ENCODE measurements around the gene TBC1D5. TPM values are rescaled to one million over a fixed set of nuclear protein-coding genes. Genes with fewer than 3 reads are reported as not detected.
"Not testable (repeated sequence)": the region's sequence is repeated elsewhere in the genome, so short reads cannot be mapped to it uniquely, and the experiment has no call there.

The TBC1D5 gene
- total RNA-seq, 1 experiment from 2014 or later = 26.1 TPM

DNA sequence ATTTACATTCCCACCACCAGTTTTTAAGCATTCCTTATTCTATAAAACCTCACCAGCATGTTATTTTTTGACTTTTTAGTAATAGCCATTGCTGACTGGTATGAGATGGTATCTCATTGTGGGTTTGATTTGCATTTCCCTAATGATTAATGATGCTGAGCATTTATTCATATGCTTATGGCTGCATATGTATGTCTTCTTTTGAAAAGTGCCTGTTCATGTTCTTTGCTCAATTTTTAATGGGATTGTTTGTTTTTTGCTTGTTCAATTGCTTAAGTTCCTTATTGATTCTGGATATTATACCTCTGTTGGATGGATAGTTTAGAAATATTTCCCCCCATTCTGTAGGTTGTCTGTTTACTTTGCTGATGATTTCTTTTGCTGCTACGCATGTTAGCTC lies 16.1 kb downstream of the TBC1D5 start:
- POLR2A ChIA-PET = no interaction called here
- Mint-ChIP-seq H3K36me3 (peaks cover 28% of the 10 kb centered on the region), H3K27me3 (ENCODE audit: low read depth) (no peaks in the 10 kb centered on the region), H3K27ac (no peak overlapping the region), H3K4me1 (peaks cover 5% of the 10 kb centered on the region), H3K4me3 (no peak overlapping the region), H3K9me3 (peaks cover 18% of the 10 kb centered on the region)
- TF ChIP-seq ETV6 (CRISPR knock-in tag; IDR thresholded peaks at IDR 0.05) = no peak
- TF ChIP-seq, protein P1, sequence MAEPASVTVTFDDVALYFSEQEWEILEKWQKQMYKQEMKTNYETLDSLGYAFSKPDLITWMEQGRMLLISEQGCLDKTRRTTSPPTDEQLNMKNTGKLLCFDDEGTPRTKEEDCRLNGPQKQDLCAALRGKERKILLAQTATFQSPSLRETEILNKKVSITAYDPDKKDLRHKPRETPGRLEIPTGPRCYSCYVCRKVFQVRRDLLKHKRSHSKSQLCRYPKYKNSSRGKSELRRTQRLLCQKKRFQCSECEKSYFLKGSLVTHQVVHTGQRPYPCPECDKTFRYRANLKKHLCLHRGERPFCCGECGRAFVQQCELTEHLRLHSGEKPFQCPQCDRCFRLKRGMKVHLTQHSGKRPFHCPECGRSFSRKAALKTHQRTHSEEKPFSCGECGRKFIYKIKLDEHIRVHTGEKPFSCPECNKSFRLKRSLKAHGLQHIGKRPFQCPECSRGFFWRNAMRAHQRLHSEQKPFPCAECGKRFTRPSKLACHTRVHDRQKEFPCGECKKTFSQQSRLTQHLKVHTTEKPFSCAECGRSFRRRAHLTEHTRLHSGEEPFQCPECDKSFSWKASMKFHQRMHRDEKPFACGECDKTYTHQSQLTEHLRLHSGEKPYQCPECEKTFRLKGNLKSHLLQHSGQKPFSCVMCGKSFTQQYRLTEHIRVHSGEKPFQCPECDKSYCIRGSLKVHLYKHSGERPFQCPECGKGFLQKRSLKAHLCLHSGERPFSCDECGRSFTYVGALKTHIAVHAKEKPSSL (CRISPR knock-in tag; conservative IDR thresholded peaks at IDR 0.05) = no peak
- TF ChIP-seq OVOL2 (CRISPR knock-in tag; IDR thresholded peaks at IDR 0.05; ENCODE audit: borderline replicate concordance) = no peak
- TF ChIP-seq, protein P2, sequence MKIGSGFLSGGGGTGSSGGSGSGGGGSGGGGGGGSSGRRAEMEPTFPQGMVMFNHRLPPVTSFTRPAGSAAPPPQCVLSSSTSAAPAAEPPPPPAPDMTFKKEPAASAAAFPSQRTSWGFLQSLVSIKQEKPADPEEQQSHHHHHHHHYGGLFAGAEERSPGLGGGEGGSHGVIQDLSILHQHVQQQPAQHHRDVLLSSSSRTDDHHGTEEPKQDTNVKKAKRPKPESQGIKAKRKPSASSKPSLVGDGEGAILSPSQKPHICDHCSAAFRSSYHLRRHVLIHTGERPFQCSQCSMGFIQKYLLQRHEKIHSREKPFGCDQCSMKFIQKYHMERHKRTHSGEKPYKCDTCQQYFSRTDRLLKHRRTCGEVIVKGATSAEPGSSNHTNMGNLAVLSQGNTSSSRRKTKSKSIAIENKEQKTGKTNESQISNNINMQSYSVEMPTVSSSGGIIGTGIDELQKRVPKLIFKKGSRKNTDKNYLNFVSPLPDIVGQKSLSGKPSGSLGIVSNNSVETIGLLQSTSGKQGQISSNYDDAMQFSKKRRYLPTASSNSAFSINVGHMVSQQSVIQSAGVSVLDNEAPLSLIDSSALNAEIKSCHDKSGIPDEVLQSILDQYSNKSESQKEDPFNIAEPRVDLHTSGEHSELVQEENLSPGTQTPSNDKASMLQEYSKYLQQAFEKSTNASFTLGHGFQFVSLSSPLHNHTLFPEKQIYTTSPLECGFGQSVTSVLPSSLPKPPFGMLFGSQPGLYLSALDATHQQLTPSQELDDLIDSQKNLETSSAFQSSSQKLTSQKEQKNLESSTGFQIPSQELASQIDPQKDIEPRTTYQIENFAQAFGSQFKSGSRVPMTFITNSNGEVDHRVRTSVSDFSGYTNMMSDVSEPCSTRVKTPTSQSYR (CRISPR knock-in tag; IDR thresholded peaks at IDR 0.05) = no peak
- no peak for TF ChIP-seq ZNF317 (CRISPR knock-in tag; IDR thresholded peaks at IDR 0.05; ENCODE audit: borderline replicate concordance, low read depth)
- no peak for ATAC-seq
- no peak for DNase-seq (ENCODE audit: low spot score)
- CTCF ChIA-PET = no interaction called here

DNA sequence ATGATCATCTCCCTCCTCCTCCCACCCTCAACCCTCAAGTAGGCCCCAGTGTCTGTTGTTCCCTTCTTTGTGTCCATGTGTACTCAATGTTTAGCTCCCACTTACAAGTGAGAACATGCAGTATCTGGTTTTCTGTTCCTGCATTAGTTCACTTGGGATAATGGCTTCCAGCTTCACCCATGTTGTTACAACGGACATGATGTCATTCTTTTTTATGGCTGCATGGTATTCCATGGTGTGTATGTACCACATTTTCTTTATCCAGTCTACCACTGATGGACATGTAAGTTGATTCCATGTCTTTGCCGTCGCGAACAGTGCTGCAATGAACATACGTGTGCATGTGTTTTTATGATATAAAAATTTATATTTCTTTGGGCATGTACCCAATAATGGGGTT lies 16.6 kb downstream of the TBC1D5 start:
- peaks cover 18% of the 10 kb centered on the region for H3K9me3 Mint-ChIP-seq
- DNase-seq (ENCODE audit: low spot score); POLR2A ChIA-PET; CTCF ChIA-PET; H3K4me3 Mint-ChIP-seq; H3K27me3 Mint-ChIP-seq (ENCODE audit: low read depth); ATAC-seq; H3K4me1 Mint-ChIP-seq; H3K27ac Mint-ChIP-seq: not testable (repeated sequence)
- peaks cover 28% of the 10 kb centered on the region for H3K36me3 Mint-ChIP-seq

DNA sequence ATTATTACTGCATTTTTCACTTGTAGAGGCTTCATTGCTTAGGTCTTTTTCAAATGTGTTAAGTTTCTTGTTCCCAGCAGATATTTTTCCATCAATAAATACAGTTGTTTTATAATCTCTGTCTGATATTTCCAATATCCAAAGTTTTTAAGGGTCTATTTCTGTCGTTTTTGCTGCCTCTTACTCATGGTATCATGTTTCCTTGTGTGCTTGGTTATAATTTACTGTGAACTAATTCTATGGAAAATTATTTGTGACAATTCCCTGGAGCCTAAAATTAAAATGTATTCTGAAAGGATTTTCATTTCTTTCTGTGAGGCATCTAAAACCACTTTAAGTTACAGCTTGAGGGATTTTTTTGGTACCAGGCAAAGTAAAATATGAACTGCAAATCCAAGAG lies 17.5 kb downstream of the TBC1D5 start:
- H3K36me3 Mint-ChIP-seq = peaks cover 26% of the 10 kb centered on the region
- H3K4me3 Mint-ChIP-seq = no peak overlapping the region
- no peaks in the 10 kb centered on the region for H3K27me3 Mint-ChIP-seq (ENCODE audit: low read depth)
- POLR2A ChIA-PET = interaction anchor here (0.7 kb wide), 1 partner anchor 661 kb away, joined by 3 read pairs; no protein-coding TSS in a partner anchor
- DNase-seq (ENCODE audit: low spot score) (no peak), ATAC-seq (no peak)
- H3K9me3 Mint-ChIP-seq = peaks cover 18% of the 10 kb centered on the region
- CTCF ChIA-PET = no interaction called here
- no peaks in the 10 kb centered on the region for H3K4me1 Mint-ChIP-seq
- TF ChIP-seq MYBL2 (CRISPR knock-in tag; IDR thresholded peaks at IDR 0.05) (no peak), TP53 (CRISPR knock-in tag; IDR thresholded peaks at IDR 0.05) (no peak), ELF4 (CRISPR knock-in tag; IDR thresholded peaks at IDR 0.05; ENCODE audit: low read depth) (no peak), ZNF396 (CRISPR knock-in tag; IDR thresholded peaks at IDR 0.05; ENCODE audit: borderline replicate concordance) (no peak), ESRRA (CRISPR knock-in tag; IDR thresholded peaks at IDR 0.05; ENCODE audit: borderline replicate concordance) (no peak), HMGA2 (CRISPR knock-in tag; IDR thresholded peaks at IDR 0.05) (no peak), CBFB (CRISPR knock-in tag; IDR thresholded peaks at IDR 0.05; ENCODE audit: low read depth) (no peak), ZNF423 (CRISPR knock-in tag; IDR thresholded peaks at IDR 0.05) (no peak)
- TF ChIP-seq, protein P1 (CRISPR knock-in tag; conservative IDR thresholded peaks at IDR 0.05) = no peak
- TF ChIP-seq, protein P3, sequence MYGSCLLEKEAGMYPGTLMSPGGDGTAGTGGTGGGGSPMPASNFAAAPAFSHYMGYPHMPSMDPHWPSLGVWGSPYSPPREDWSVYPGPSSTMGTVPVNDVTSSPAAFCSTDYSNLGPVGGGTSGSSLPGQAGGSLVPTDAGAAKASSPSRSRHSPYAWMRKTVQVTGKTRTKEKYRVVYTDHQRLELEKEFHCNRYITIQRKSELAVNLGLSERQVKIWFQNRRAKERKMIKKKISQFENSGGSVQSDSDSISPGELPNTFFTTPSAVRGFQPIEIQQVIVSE (CRISPR knock-in tag; IDR thresholded peaks at IDR 0.05; ENCODE audit: borderline replicate concordance) = no peak
- TF ChIP-seq, protein P4, sequence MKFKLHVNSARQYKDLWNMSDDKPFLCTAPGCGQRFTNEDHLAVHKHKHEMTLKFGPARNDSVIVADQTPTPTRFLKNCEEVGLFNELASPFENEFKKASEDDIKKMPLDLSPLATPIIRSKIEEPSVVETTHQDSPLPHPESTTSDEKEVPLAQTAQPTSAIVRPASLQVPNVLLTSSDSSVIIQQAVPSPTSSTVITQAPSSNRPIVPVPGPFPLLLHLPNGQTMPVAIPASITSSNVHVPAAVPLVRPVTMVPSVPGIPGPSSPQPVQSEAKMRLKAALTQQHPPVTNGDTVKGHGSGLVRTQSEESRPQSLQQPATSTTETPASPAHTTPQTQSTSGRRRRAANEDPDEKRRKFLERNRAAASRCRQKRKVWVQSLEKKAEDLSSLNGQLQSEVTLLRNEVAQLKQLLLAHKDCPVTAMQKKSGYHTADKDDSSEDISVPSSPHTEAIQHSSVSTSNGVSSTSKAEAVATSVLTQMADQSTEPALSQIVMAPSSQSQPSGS (CRISPR knock-in tag; IDR thresholded peaks at IDR 0.05; ENCODE audit: borderline replicate concordance, low read depth) = no peak
- TF ChIP-seq, protein P5, sequence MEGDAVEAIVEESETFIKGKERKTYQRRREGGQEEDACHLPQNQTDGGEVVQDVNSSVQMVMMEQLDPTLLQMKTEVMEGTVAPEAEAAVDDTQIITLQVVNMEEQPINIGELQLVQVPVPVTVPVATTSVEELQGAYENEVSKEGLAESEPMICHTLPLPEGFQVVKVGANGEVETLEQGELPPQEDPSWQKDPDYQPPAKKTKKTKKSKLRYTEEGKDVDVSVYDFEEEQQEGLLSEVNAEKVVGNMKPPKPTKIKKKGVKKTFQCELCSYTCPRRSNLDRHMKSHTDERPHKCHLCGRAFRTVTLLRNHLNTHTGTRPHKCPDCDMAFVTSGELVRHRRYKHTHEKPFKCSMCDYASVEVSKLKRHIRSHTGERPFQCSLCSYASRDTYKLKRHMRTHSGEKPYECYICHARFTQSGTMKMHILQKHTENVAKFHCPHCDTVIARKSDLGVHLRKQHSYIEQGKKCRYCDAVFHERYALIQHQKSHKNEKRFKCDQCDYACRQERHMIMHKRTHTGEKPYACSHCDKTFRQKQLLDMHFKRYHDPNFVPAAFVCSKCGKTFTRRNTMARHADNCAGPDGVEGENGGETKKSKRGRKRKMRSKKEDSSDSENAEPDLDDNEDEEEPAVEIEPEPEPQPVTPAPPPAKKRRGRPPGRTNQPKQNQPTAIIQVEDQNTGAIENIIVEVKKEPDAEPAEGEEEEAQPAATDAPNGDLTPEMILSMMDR (IDR thresholded peaks at IDR 0.05) = no peak
- TF ChIP-seq, protein P6, sequence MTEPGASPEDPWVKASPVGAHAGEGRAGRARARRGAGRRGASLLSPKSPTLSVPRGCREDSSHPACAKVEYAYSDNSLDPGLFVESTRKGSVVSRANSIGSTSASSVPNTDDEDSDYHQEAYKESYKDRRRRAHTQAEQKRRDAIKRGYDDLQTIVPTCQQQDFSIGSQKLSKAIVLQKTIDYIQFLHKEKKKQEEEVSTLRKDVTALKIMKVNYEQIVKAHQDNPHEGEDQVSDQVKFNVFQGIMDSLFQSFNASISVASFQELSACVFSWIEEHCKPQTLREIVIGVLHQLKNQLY (CRISPR knock-in tag; IDR thresholded peaks at IDR 0.05) = no peak
- H3K27ac Mint-ChIP-seq = no peak overlapping the region

Measured in WTC11 (cell line).